T1000 (cell line): ENCODE results near the gene NUDT19.
"Not testable (repeated sequence)": the region's sequence is repeated elsewhere in the genome, so short reads cannot be mapped to it uniquely, and the experiment has no call there.

ENCODE experiments used
- DNase-seq: peaks from one replicate; lab custom pipeline; 2025; ENCODE audit warnings: mixed read lengths; lab: John Stamatoyannopoulos, UW

The NUDT19 gene

GRCh38 chr19:32675720-32676185, 15.9 kb upstream of the NUDT19 start, which contains the start of gene RGS9BP:
RGS9BP (plus strand) TSS chr19:32675848; CDS start chr19:32676264, 416 bp downstream.
- DNase-seq: peak; percentile 79

GRCh38 chr19:32676186-32676894, 15.3 kb upstream of the NUDT19 start:
- DNase-seq: no peak

- no peak for DNase-seq
These were observed 14.7 kb upstream of the NUDT19 start for GRCh38 chr19:32676895-32677359.

GRCh38 chr19:32677657-32678056, 14.0 kb upstream of the NUDT19 start:
- DNase-seq: no peak

- no peak for DNase-seq
These were observed 10.6 kb upstream of the NUDT19 start for GRCh38 chr19:32680986-32681385.

- no peak for DNase-seq
These were observed 9.3 kb upstream of the NUDT19 start for GRCh38 chr19:32682317-32682716.

GRCh38 chr19:32686847-32687475, 4.7 kb upstream of the NUDT19 start:
- DNase-seq: no peak

GRCh38 chr19:32687681-32688080, 3.9 kb upstream of the NUDT19 start:
- no peak for DNase-seq

GRCh38 chr19:32688311-32688710, 3.3 kb upstream of the NUDT19 start:
- no peak for DNase-seq

- peak; percentile 56 for DNase-seq
These were observed 518 bp downstream of the NUDT19 start for GRCh38 chr19:32691952-32692726.

- no peak for DNase-seq
These were observed 1.1 kb downstream of the NUDT19 start for GRCh38 chr19:32692727-32693061.

GRCh38 chr19:32693151-32694108, 1.8 kb downstream of the NUDT19 start:
- not testable (repeated sequence) for DNase-seq

GRCh38 chr19:32694316-32694715, 2.7 kb downstream of the NUDT19 start:
- not testable (repeated sequence) for DNase-seq

- DNase-seq: not testable (repeated sequence)
These were observed 3.2 kb downstream of the NUDT19 start for GRCh38 chr19:32694851-32695250.

GRCh38 chr19:32695506-32695905, 3.9 kb downstream of the NUDT19 start:
- not testable (repeated sequence) for DNase-seq

- DNase-seq: not testable (repeated sequence)
These were observed 5.2 kb downstream of the NUDT19 start for GRCh38 chr19:32696771-32697170.

GRCh38 chr19:32700129-32700528, 8.5 kb downstream of the NUDT19 start:
- DNase-seq: peak; percentile 18

GRCh38 chr19:32702010-32702409, 10.4 kb downstream of the NUDT19 start:
- DNase-seq: no peak

- not testable (repeated sequence) for DNase-seq
These were observed 12.4 kb downstream of the NUDT19 start for GRCh38 chr19:32704006-32704405.

- no peak for DNase-seq
These were observed 16.8 kb downstream of the NUDT19 start for GRCh38 chr19:32708457-32708856.

GRCh38 chr19:32709032-32709431, 17.4 kb downstream of the NUDT19 start:
- DNase-seq: no peak
